HUES48 (cell line): Measurements from ENCODE around the gene CASK.

Experiments
- H3K27ac ChIP-seq: one replicate; pipeline ENCODE4 v1.7.0; 2013; ENCODE audit warnings: low read depth, low read length, inconsistent platforms
- H3K27me3 ChIP-seq: 2 replicates; pipeline ENCODE4 v1.6.1; 2013; ENCODE audit warnings: mild to moderate bottlenecking, low read length; ENCODE audit not compliant: control insufficient read depth, insufficient read depth
- H3K36me3 ChIP-seq: 2 replicates; pipeline ENCODE4 v1.6.1; 2013; ENCODE audit warnings: low read length; ENCODE audit not compliant: control insufficient read depth, insufficient read depth
- H3K4me1 ChIP-seq: 2 replicates; pipeline ENCODE4 v1.6.1; 2013; ENCODE audit warnings: mild to moderate bottlenecking, low read length; ENCODE audit not compliant: control insufficient read depth, insufficient read depth
- H3K4me3 ChIP-seq: 2 replicates; pipeline ENCODE4 v1.5.1; 2013; ENCODE audit warnings: mild to moderate bottlenecking, low read depth, low read length
- H3K9ac ChIP-seq: 2 replicates; pipeline ENCODE4 v1.6.1; 2013; ENCODE audit warnings: mild to moderate bottlenecking, low read depth, low read length, moderate library complexity
- H3K9me3 ChIP-seq: 2 replicates; pipeline ENCODE4 v1.6.1; 2013; ENCODE audit warnings: low read length; ENCODE audit not compliant: control insufficient read depth, insufficient read depth

Gene CASK

DNA sequence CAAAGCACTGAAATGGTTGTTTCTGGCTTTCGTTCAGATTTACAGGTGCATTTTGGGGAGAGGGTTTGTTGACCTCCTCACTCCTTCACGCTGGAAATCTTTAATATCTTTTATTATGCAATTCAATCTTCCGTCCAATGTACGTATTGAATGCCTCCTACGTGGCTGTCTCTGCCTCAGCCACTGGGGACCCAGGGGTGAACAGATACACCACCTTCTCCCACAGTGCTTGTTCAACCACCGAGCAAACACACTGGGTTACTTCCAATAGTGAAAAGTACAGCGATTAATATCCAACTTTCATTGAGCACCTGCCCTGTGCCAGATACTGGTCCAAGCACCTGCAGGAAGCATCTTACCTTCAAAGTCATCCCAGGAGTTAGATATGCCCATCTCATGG lies 424.2 kb downstream of the CASK start:
- no peaks in the 10 kb centered on the region for H3K36me3 ChIP-seq
- H3K9ac ChIP-seq: no peak overlapping the region
- H3K4me1 ChIP-seq: no peaks in the 10 kb centered on the region
- H3K27me3 ChIP-seq: no peaks in the 10 kb centered on the region
- no peaks in the 10 kb centered on the region; the same call in 1 of the 2 replicates for H3K9me3 ChIP-seq
- no peak overlapping the region for H3K27ac ChIP-seq
- H3K4me3 ChIP-seq: no peak overlapping the region

DNA sequence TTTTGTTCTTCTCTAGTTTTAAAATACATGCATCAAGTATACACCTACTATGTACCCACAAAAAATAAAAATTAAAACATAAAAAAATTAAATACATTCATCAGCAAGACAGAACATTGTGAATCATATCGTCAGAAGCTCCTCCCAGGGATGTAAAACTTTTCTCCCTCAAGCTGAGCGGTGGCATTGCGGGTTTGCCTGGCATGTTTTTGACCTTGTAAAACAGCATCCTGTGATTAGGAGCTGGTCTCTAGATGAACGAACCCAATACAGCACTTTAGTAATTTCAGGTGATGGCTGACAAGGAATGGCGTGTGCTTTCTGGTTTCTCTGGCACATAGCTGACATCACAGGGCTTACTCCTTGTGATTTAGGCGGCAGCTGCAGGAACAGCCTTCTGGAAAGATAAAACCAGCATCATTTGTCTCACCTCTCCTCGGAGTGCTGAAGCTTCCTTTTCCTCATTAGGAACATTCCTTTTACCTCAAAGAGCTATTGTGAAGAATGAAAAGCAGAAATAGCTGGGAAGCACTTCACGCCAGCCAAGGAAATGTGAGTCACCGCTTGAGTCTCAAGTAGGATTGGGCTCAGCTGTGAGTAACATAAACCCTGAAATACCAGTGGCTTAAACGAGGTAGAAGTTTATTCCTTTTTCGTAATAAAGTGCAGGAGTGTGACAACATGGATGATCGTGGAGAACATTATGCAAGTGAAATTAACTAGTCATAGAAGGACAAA lies 431.9 kb downstream of the CASK start:
- peak overlapping the region; percentile 85 for H3K27ac ChIP-seq
- H3K4me1 ChIP-seq: peaks cover 7% of the 10 kb centered on the region
- no peak overlapping the region for H3K9ac ChIP-seq
- H3K36me3 ChIP-seq: no peaks in the 10 kb centered on the region
- no peak overlapping the region for H3K4me3 ChIP-seq
- no peaks in the 10 kb centered on the region for H3K27me3 ChIP-seq
- no peaks in the 10 kb centered on the region for H3K9me3 ChIP-seq

DNA sequence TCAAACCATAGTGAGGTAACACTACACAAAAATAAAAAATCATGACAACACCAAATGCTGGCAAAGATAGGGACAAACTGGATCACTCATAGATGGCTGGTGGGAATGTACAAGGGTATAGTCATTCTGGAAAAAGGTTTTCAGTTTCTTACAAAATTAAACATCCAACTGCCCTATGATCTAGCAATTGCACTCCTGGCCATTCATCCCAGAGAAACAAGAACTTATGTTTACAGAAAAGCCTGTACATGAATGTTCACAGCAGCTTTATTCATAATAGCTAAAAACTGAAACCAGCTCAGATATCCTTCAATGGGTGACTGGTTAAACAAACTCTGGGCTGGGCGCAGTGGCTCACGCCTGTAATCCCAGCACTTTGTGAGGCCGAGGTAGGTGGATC lies 432.9 kb downstream of the CASK start:
- Histone ChIP-seq H3K36me3 (no peaks in the 10 kb centered on the region), H3K4me3 (no peak overlapping the region), H3K4me1 (peaks cover 7% of the 10 kb centered on the region), H3K27me3 (no peaks in the 10 kb centered on the region), H3K9me3 (no peaks in the 10 kb centered on the region), H3K9ac (no peak overlapping the region), H3K27ac (no peak overlapping the region)

DNA sequence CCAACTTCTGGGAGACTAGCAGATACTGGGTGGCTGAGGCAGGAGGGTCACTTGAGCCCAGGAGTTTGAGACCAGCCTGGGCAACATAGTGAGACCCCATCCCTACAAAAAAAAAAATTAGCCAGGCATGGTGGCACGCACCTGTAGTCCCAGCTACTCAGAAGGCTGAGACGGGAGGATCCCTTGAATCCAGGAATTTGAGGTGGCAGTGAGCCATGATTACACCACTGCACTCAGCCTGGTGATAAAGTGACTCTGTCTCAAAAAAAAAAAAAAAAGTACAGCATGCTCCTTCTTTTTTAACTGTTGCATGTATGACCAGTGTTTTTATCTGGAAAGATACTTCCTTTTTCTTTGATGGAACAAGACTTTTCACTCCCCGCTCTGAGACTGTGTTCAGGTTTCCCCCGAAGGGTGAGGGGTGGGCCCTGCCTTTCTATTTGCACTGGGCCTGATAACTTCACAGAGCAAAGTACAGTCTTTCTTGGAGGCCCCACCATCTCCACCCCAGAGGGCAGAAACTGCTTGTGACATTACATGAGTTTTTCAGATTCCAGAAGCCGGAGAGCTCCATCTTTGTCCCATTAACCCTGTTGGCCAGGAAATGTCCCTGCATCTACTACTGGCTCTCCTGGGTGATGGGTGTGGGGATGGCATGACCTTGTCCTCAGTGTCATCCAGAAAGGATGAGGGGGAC lies 441.1 kb downstream of the CASK start:
- Histone ChIP-seq H3K27ac (no peak overlapping the region), H3K4me3 (no peak overlapping the region), H3K36me3 (no peaks in the 10 kb centered on the region), H3K27me3 (no peaks in the 10 kb centered on the region), H3K4me1 (peaks cover 18% of the 10 kb centered on the region), H3K9ac (no peak overlapping the region), H3K9me3 (no peaks in the 10 kb centered on the region)

DNA sequence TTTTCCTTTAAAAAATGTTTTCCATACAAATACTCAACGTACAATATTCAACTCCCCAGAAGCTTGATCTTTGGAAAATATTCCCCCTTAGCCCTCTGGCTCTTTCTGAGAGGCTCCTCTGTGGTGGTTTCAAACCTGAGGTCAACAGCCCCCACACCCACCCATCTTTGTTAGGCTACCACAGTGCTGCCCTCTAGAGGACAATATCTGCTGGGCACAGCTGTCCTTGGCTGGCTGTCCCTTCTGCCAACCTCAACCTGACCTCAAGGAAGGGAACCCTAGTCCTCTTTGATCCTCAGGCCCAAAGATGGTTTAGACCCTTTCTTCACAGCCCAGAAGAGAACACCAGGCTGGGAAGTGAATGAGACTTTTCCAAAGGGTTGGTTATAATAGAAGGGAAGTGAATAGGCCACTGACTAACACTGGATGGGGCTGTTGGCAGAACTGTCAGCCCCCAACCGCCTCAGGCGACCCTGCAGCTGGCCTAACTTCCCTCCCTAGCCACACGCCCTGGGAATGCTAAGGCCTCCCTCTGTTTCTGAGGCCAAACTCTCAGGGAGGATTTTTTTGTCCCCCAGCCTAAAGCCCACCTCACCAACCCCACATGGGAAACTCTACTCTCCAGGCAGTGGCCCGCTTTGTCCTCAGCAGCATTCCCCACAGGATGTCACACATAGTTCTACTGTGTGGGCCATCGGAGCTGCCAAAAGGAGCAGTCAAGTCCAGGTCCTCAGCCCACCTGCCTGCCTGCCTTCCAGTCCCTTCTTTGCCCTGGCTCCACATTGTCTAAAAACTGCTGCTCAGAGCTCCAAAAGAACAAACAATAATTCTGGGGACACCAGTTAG lies 441.9 kb downstream of the CASK start:
- Histone ChIP-seq H3K4me1 (peaks cover 18% of the 10 kb centered on the region), H3K4me3 (no peak overlapping the region), H3K9ac (no peak overlapping the region), H3K36me3 (no peaks in the 10 kb centered on the region), H3K9me3 (no peaks in the 10 kb centered on the region), H3K27me3 (no peaks in the 10 kb centered on the region), H3K27ac (no peak overlapping the region)

DNA sequence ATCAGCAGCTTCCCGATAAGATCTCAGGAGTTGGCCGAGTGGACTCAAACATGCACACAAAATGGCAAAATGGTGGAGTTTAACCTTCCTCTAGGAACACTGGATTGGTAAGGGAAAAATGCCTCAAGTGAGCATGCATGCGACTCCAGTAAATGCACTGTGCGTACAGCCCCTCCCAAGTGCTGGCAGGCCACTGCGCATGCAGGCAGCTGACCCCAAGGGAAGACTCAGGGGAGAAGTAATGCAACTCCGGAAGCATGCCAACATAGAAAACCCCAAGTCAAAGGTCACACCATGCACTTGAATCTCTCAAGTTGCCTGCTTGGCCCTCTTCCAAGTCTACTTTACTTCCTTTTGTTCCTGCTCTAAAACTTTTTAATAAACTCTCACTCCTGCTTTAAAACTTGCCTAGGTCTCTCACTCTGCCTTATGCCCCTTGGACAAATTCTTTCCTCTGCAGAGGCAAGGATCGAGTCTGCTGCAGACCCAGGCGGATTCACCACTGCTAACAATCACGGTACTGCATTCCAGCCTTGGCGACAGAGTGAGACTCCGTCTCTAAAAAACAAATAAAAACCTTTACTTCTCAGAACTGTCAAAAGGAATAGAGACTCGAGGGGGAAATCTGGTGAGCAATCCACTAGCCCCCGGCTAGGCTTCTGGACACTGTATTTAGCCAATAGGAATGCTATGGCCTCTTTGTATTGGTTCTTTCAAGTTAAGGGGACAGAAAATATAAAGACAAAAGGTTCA lies 442.7 kb downstream of the CASK start:
- no peaks in the 10 kb centered on the region for H3K36me3 ChIP-seq
- H3K9ac ChIP-seq: no peak overlapping the region
- no peak overlapping the region for H3K4me3 ChIP-seq
- no peaks in the 10 kb centered on the region for H3K27me3 ChIP-seq
- H3K9me3 ChIP-seq: no peaks in the 10 kb centered on the region
- H3K4me1 ChIP-seq: peaks cover 22% of the 10 kb centered on the region
- H3K27ac ChIP-seq: no peak overlapping the region

DNA sequence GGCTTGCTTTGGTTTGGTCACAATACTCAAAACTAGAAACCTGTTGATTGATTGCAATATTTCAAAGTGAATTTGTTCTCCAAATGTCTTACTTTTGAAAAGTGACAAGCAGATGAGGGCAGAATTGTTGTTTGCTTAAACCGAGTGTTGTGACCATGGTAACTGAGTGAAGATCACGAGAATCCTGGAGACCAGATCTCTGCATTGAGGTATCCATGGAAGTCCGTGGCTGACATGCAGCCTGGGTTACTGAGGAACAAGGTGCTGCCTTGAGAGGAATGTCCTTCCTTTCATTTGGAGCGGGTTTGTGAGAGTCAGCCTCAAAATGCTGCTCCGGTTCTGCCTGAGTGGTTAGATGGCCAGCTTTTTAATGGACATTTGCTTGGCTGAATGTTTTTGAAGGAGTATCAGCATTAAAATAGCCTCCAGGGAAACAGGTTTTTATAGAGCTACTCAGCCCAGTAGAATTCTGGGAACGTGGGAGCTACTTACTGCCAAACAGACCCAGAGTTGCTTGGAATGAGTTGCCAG lies 444.9 kb downstream of the CASK start:
- no peak overlapping the region for H3K27ac ChIP-seq
- no peak overlapping the region for H3K9ac ChIP-seq
- no peak overlapping the region for H3K4me3 ChIP-seq
- no peaks in the 10 kb centered on the region for H3K27me3 ChIP-seq
- H3K4me1 ChIP-seq: peaks cover 36% of the 10 kb centered on the region
- no peaks in the 10 kb centered on the region for H3K36me3 ChIP-seq
- H3K9me3 ChIP-seq: no peaks in the 10 kb centered on the region

DNA sequence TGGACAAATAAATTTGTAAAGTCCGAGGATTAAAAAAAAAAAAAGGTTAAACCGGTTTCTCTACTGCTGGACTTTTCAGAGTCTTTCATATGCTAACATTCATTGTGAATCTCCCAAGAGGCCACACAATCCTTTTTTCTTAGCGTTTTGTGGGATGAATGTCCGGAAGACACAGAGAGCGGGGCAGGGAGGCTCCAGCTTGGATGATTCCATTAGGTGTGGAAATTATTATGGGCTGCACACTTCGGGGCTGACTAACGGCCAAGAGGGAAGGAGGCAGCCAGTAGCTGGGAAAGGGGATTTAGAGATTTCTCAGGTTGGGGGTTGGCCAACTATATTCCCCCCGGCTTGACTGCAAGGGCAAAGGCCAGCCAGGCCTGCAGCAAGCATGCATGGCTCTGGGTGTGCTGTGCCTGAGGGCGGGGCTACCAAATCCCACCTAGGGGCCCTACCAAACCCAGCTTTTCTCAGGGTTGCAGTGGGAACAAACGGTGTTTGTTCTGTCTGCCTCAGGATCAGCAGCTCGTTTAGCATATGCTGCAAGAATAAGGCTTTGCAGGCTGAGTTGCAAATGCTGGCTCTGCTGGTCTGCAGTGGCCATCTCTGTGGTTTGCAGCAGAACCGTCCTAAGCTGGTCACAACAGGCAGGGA lies 447.6 kb downstream of the CASK start:
- Histone ChIP-seq H3K36me3 (no peaks in the 10 kb centered on the region), H3K9me3 (no peaks in the 10 kb centered on the region), H3K9ac (peak overlapping the region; percentile 75), H3K27ac (peak overlapping the region; percentile 98), H3K4me1 (peaks cover 23% of the 10 kb centered on the region), H3K27me3 (no peaks in the 10 kb centered on the region), H3K4me3 (peak overlapping the region; percentile 49)

DNA sequence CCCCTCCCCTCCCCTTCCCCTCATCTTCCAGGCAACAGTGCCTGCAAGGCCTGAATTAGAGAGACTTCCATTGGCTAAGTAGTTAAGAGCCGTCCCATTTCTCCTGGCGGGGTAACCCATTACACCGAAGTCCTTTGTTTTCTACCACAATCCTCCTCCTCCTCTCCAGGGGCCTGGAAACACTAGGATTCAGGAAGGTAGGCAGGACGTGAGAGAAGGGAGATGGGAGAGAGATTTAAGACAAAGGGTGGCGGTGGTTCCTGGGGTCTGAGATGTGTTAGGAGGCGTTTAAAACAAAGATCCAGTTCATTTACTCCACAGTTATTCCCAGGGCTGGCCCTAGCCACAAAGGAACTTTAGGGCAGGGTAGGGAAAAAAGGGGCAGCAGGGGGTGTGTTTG lies 448.2 kb downstream of the CASK start:
- peak overlapping the region; percentile 75 for H3K9ac ChIP-seq
- H3K4me3 ChIP-seq: peak overlapping the region; percentile 49

DNA sequence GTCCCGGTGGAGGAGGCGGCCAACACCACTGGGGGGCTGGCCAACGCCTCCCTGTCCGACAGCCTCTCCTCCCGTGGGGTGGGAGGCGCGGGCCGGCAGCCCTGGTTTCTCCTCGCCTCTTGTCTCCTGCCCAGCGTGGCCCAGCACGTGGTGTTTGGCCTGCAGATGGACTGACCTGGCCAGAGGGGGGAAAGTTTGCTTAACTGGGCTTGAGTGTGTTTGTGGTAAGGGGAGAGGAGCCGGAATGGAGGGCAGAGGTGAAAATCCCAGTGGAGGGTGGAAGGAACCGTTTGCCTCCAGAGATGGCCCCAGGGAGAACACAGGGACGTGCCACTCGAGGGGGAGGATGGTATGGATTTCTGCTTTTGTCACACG lies 448.6 kb downstream of the CASK start:
- Histone ChIP-seq H3K27ac (peak overlapping the region; percentile 98), H3K4me1 (peaks cover 23% of the 10 kb centered on the region), H3K9ac (peak overlapping the region; percentile 75), H3K27me3 (no peaks in the 10 kb centered on the region), H3K36me3 (no peaks in the 10 kb centered on the region), H3K4me3 (no peak overlapping the region; the same call in 1 of the 2 replicates), H3K9me3 (no peaks in the 10 kb centered on the region)

More for the DNA sequence above, 448.2 kb downstream of the CASK start:
- Histone ChIP-seq H3K9me3 (no peaks in the 10 kb centered on the region), H3K36me3 (no peaks in the 10 kb centered on the region), H3K27ac (peak overlapping the region; percentile 98), H3K4me1 (peaks cover 23% of the 10 kb centered on the region), H3K27me3 (no peaks in the 10 kb centered on the region)
